SW 1271 (cell line): ENCODE results near the gene DNTT.

Experiments
- DNase-seq, 2 experiments: peaks; one replicate each; lab custom pipeline; 2025; lab: John Stamatoyannopoulos, UW

Gene DNTT

DNA sequence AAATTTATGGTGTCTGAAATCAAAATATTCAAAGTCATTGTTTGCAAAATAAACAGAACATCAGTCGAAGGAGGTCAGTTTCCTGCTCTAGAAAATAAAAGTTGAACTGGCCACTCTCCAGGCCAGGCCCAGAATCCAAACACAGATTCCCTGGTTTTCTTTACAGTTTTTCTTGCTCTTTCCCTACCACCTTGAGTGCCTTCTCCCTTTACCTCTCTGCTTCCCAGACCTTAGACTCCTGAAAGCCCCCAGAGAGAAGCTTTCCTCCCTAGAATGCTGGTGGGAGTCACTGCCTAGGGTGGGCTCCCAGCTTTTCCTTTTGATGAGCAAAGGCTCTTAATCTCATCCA is 6.1 kb downstream of the DNTT start:
- no peak for DNase-seq

DNA sequence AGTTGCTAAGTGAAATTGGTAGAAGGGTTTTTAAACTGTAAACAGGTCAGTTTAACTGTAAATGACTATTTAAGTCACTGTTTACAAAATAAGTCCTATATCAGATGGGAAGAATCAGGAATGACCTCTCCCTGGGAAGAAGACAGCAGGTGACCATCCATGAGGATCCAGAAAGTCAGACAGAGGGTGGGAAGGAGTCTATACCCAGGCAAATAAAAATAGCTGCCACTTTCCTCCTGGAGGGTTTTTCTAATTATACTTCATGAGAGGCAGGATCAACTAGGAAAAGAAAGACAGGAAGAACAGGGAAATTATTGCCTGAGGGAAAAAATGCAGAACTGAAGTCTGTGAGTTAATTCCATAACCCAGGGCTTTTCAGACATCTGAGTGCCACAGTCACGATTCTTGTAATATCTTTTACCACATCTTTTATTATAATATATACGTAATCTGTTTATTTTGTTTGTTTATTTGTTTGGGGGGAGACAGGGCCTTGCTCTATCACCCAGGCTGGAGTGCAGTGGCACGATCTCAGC is 7.0 kb downstream of the DNTT start:
- no peak for DNase-seq

DNA sequence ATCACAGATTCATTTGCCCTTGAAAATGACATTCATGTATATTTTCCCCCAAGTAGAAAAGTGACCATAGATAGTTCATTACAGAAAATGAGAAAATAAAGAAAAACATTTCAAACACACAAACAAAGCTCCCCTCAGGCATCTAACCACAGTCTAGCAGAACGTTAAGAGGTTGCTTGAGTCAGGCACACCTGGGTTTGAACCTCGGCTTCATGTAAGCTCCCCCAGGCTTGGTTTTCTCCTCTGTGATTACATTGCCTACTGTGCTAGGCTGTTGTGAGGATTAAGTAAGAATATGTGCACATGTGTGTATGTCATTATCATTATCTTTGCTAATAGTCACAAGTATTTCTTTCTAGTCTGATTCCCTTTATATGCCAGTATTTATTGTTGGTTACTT is 9.1 kb downstream of the DNTT start:
- no peak for DNase-seq

DNA sequence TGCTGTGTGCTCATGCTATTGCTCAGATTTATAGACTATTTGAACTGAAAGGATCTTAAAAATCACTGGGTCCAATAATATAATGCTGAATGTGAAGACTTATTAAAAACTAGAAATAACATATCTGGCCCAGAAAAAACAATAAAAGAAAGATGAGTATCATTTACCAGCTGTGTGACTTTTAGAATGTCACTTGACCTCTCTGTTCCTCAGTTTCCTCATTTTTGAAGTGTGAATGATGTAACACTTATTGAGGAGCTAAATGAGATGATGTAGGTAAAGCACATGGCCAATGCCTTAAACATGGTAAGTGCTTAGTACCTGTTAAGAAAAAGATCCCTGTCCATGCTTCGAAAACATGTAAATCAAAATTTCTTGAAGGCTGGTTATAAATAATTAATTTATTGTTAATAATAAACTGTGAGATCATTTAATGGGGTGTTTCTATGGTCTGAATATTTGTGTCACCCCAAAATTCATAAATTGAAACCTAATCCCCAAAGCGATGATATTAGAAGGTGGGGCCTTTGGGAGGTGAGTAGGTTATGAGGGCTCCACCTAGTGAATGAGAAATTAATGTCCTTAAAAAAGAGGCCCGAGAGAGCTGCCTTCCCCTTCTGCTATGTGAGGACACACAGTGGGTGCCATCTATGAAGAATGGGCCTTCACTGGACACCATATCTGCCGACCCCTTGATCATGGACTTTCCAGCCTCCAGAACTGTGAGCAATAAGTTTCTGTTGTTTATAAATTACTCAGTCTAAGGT is 13.0 kb downstream of the DNTT start:
- no peak for DNase-seq

DNA sequence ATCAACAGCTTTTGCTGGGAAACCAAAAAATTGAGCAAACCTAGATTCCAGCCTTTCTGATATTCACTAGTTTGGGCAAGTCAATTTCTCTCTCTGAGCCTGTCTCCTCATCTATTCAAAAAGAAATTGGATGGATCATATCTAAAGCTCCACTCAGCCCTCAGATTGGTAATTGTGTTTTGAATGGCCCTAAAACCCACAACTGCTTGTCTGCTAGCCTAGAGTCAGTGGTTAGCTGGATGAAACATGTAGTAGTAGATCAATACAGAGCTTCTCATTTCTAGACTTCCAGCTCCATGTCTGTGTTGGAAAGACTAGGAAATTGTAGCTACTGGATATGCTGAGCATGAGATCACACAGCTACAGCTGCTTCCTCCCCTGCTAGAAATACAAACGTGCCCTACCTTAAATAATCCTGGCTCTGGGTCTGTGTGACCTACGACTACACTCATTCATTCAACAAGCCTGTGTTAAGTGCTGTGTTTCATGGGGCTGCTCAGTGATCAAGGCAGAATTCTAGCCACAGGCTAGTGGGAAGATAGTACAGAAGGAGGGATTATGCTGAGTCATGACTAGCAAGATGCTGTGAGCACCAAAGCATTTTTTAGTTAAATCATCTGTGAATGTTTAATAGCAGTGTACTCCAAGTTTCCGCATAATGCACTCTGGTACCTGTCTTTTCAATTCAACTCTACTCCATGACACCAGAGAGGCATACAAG is 15.7 kb downstream of the DNTT start:
- no peak for DNase-seq

DNA sequence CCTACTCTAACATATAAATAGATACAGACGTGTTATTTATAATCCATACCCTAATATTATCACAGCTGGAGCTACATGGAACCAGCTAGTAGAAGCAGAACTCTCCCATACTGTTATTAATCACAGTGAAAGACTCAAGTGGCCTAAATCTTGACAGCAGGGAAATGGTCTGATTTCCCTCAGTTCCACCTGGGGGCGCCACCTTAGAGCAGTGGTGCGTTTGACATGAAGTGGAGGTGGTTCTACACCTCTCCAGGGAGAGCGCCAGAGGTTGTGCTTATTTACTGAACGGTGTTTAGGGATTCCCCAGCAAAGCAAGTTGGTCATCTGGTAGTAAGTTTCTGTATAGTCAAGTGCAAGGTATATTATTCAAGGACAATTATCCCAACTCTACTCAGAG is 17.6 kb downstream of the DNTT start:
- no peak for DNase-seq

DNA sequence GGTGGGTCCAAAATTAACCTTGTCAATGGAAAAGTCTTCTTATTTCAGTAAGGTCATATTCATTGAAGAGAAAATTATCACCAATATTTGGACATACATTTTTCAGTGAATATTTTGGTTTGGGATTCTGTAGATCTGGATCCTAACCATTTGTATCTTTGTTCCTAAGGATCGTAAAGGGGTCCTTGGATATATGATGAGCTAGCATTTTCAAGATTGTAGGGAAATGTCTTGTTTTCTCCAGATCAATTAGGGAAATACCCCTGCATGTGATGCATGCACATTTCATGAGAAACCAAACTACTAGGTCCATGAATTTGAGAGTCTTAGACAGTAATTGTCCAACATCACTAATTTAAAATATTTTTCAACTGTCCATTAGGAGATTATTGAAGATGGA is 18.0 kb downstream of the DNTT start:
- DNase-seq: no peak

DNA sequence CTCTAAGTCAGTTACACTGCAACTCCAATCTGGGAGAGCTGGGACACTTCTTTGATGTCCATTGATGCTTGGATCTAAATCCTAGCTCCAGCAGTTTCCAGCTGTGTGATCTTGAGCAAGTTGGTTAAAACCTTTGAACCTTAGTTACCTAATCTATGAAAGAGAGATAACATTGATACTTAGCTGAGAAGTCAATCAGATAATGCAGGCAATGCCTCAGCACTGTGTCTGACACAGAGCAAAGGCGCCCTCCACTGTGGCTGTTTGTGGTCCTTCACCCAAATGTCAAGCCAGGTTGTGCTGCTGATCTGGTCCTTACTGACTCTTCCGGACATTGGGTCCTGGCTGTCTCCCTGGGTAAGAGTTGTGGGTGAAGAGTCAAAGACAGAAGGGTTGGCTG is 20.2 kb downstream of the DNTT start:
- DNase-seq: no peak

DNA sequence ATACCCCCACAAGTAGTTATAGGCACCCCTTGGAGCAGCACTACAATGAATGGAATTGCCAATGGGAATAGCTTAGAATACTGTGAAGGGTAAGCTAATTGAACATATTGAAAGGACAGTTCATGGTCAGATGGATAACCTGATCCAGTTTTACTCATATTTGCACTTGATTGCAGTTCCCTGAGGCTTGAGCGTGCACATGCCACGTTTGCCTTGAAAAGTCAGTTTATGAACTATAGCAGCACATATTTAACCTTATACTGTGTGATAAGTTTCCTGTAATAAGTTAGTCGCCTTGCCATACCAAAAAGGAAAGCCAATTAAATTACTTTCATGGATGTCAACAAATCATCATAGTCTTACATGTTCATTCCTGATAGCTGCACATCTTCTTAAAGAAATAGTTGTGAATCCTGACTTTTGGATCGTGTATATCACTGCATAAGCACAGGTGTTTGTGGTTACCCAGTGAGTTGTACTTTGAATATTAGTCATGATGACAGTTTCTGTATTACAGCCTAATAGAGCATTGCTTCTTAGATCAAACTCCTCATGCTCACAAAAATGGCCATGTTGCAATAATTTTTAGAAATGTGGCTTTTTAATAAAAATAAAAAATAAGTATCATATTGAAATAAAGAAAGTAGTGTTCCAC is 21.6 kb downstream of the DNTT start:
- DNase-seq: no peak

DNA sequence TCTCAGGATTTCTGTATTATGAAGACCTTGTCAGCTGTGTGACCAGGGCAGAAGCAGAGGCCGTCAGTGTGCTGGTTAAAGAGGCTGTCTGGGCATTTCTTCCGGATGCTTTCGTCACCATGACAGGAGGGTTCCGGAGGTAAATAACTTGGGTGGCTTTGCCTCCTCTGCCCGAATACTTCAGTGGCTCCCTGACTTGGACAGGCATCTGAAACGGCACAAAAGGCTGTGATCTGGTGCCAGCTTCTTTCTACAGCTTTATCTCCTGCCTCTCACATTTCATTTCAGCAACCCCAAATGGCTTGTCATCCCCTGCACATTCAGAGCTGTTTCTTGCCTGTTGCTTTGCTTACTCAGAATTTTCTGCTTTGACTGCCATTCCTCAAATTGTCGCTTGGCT is 23.2 kb downstream of the DNTT start:
- DNase-seq: no peak

DNA sequence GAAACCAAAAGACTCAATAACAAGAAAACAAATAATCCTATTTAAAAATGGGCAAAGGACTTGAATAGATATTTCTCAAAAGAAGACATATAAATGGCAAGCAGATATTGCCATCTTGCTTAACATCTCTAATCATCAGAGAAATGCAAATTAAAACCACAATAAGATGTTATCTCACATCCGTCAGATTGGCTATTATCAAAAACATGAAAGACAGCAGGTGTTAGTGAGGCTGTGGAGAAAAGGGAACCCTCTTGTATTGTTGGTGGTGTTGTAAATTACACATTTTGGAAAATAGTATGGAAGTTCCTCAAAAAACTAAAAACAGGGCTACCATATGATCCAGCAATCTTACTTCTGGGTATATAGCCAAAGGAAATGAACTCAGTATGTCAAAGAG is 28.9 kb downstream of the DNTT start:
- DNase-seq: no peak

DNA sequence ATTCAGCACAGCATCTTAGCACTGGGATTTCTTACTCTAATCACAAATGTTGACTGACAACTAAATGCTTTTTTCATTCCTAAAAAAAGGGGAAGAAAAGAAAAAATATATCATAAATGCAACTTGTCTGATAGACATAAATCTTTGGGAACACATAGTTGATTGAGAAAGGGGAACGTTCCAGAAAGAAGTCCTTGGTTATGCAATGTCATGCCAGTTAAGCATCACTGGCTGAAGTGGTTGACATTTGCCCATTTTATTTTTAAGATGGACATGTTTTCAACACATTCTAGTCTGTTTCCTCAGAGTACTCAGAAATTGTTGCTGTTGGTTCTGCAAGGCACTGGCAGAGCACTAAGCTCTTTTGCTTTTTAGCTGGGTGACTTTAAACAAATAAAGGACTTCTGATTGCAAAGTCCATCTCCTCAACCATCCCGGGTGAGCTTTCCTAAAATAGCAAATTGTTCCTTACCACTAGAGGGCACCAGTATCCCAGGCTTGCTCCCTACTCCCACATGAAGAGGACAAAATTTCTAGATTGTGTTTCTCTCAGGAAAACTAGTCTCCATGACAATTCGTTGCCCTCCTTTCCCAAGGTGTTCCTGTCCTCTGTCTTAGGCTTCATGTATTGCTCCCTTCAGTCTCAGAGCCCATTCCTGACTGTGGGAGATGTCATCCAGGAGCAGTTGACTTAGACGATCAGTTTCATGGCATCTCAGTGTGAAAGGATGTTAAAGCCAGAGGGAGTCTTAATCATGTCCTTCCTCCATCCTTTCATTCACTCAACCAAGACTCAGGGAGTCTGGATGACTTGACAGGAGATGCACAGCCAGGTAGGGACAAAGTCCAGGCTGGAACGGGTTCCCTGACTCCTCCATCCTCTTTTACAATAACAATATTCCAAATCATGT is 30.6 kb downstream of the DNTT start:
- DNase-seq: peak in 1 of 2 experiments; percentile 28

DNA sequence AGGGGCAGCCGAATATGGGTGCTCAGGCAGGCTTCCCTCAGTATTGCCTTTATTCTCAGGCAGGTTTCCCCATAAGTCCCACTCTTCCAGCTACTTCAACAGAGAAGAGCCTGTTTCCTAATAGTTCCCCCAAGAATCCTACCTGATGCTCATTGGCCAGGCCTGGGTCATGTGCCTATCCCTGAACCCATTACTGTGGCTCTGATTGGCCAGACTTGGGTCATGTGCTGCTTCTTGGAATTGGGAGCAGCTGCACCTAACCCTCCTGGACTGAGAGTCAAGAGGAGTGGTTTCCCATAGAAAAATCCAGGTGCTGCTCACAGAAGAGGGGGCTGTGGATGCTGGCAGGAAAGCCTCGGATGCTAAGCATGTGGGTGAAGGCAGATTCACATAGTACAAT is 32.9 kb downstream of the DNTT start:
- no peak for DNase-seq

DNA sequence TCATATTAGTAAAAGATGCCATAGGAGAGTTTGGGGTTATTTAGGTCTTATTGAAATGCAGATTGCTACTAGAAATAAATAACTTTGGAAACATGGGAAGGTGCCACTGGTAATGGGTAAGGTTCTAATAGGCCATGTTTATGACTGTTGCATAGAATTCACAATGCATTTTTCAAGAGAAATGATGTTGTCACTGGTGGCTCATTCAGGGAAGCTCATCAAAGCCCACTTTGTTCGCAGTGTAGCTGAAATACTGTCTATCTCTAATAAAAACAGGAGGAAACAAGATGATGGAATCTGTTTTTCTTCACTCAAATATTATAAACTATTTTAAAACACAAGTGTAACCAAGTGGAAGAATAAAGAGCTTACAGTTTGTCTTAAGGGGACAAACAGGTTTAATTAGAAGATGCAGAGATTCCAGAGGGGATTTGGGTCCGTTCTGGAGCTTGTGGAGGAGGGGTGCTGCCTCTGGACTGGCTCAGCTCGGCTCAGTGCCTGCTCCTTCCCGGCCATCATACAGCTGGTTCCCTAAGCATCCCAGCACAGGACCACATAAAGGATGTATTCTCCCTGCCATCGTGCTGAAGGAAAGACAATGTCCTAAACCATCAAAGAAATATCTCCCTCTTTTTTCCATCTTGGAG is 34.2 kb downstream of the DNTT start:
- DNase-seq: no peak

DNA sequence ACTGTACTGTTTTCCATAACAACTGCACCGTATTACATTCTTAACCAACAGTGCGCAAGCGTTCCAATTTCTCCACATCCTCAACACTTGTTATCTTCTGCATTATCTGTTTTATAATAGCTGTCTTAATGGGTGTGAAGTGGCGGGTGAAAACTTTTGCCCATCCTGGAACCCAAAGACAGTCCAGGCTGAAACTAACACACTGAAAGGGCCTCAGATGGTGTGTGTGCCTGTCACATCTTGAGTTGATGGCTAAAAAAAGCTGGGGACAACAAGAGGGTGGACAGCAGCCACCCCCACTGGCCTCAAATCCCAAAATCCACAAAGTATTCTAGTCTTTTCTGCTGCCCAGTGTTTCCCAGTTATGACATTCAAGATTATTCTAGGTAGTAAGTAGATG is 35.1 kb downstream of the DNTT start:
- no peak for DNase-seq

DNA sequence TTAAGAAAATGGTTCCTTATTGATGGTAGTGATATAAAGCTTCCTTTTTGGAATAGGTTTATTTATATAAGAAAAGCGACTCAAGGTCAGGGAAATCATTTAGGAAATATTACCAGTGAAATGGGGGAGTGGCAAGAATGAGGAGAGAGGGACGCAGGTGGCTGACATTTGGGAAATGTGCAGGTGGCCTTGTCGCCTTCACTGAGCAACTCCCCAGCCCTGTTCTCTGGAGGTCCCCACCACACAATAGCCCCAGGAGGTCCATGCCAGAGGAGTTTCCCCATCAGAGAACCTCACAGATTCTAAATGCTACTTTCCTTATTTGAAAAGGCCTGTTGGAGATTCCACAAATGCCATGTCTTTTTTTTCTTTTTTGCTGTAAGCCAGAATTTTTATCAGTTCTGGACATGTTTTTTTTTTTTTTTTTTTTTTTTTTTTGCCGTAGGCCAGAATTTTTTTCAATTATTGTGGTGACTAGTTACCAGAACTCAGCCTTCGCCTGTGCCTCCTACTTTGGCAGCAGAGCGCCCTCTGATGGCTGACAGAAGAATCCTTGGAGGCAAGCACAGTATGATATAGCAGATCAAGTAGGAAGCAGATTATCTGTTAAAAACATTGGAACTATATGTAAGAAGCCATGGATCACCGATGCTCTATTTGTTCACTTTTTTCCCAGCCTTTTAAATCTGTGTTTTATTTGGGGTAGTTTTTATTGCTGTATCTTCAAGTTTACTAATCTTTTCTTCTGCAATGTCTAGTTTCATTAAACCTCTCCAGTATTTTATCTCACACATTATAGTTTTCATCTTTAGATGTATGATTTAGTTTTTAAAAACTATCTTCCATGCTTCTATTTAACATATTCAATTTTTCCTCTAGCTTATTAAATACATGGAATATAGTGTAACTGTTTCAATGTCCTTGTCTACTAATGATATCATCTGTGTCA is 36.0 kb downstream of the DNTT start:
- DNase-seq: peak; percentile 1 to 66

DNA sequence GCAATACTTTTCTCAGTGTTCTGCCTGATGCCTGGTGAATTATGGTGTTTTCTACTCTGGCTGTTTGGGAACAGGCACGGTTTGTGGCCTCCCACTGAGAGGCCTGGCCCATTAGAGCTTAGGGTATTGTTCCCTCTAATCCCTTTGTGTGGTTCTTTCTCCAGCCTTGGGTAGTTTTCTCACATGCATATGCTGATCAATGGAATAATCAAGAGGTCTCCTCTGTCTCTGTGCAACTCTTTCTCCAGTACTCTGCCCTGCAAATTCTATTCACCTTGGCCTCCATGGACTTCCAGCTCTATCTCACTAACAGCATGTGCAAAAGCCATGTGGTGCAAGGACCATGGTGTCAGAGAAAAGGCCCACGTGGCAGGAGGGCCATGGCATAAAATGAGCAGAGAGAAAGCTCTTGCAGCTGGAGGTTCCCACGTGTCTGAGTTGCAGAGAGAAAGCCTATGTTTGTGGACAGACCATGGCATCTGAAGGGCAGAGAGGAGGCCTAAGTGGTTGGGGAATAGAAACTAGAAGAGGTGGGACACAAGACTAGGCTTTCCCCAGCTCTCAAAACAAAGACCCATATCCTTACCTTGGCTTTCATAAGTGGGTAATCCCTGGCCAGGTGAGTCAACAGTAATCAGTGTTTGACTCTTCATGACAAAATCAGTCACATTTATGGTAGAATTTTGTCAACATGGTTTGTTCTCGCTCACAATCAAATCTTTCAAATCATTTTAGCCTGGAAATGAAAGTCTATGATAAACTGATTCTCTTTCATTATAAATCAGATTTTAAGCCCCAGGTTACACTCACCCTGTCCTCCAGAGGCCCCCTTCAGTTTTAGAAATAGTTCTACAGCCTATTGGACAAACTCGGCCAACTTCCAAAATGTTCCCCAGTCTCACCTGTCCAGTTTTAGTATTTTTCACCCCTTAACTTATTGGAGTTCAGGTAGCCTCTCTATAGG is 37.3 kb downstream of the DNTT start:
- DNase-seq: no peak

DNA sequence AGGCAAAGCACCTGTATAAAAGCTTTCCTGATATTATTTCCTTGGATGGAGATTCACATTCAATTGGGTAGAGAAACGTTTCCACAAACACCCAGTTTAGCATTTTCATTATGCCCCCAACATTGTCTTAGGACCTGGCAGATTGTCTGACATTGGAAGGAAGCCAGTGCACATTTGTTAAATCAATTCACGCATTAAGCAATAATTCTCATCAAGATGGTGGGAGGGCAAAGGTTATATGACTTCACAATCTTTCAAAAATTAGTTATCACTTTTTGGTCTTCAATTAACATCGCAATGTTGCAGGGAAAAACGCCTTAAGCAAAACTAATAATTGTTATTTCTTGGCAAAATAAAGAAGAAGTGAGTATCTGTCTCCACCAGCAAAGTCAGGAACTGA is 38.2 kb downstream of the DNTT start:
- no peak for DNase-seq

DNA sequence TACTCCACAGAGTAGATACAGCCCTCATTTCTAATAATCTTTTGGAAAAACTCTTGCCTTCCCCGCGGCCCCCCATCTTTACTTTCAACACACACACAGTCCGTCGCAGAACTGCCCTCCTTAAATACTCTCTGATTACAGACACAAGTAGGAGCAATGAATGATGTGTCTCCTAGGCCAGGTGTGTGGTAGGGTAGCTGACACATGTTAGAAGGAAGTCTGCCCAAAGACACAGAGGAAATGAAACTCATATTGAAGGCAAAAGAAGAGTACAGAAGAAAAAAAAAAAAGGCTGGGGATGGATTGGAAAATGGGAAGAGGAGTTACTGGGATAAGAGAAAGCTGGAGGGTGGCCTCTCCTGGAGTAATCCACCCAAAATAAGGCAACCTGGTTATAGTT is 39.9 kb downstream of the DNTT start:
- DNase-seq: no peak
